ENCODE measurements around the gene EGFL7. TPM values are rescaled to one million over a fixed set of nuclear protein-coding genes. Genes with fewer than 3 reads are reported as not detected.
A peak's percentile ranks its signal among the peaks of the same experiment; 100 is the strongest.
"Not testable (repeated sequence)": the region's sequence is repeated elsewhere in the genome, so short reads cannot be mapped to it uniquely, and the experiment has no call there.

The EGFL7 gene
- total RNA-seq, 6 experiments from 2014 or later: 26.7 to 54.2 (median 45.8) TPM

DNA sequence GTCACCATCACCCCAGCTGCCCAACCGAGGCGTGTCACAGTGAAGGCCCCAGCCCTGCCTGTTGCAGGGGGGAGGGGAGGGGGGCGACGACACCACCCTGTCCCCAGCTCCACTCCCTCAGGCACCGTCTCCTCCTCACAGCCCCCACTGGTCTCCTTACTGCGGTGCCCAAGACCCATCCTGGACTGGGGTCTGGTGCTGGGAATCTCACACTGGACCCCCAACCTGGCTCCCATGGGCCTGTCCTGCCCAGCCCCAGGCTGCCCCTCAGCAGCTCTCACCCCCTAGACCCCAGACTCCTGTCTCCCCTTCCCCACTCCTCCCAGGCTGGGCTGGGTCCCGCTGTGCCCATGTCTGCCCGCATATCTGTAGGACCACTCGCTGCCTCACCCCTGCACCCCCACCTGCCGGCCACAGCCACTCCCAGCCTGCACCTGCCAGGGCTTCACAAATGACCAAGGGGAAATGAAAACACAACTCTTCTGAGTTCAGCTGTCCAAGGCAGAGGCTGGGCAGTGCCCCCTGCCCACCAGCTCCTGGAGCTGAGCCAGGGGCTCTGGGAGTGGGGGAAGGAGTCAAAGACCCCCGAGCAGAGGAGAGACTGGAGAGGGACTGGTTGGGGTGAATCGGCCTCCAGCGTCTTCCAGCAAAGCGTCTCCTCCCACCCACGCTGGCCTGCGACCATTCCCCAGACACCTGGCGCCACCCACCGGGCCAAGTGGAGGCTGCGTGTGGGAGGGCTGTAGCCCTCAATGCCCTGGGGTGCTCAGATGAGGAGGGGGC is 32.6 kb upstream of the EGFL7 start:
- ATAC-seq (peak; percentile 9 to 47 (median 40)), DNase-seq (peak; percentile 77 to 79 (median 77))
- peaks cover 0 to 45% (median 12%) of the 10 kb centered on the region in 4 donors for H3K4me1 ChIP-seq
- H3K4me3 ChIP-seq: no peak overlapping the region
- no peaks in the 10 kb centered on the region for H3K27me3 ChIP-seq
- no peaks in the 10 kb centered on the region for H3K36me3 ChIP-seq
- no peaks in the 10 kb centered on the region for H3K9me3 ChIP-seq
- WGBS (ENCODE audit: insufficient coverage, low coverage, low lambda C conversion rate, missing lambda C conversion rate): 9% methylated on average over 6 of the region's 19 CpGs
- intact Hi-C loops (cut with DNase I): loop anchor here (2.0 to 10.0 kb wide), 3 partner anchors 85 to 143 kb away; partner anchors contain the start of gene NOTCH1 (in 1 of the 2)
- TF ChIP-seq, protein P1, sequence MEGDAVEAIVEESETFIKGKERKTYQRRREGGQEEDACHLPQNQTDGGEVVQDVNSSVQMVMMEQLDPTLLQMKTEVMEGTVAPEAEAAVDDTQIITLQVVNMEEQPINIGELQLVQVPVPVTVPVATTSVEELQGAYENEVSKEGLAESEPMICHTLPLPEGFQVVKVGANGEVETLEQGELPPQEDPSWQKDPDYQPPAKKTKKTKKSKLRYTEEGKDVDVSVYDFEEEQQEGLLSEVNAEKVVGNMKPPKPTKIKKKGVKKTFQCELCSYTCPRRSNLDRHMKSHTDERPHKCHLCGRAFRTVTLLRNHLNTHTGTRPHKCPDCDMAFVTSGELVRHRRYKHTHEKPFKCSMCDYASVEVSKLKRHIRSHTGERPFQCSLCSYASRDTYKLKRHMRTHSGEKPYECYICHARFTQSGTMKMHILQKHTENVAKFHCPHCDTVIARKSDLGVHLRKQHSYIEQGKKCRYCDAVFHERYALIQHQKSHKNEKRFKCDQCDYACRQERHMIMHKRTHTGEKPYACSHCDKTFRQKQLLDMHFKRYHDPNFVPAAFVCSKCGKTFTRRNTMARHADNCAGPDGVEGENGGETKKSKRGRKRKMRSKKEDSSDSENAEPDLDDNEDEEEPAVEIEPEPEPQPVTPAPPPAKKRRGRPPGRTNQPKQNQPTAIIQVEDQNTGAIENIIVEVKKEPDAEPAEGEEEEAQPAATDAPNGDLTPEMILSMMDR (IDR thresholded peaks at IDR 0.05): peak; percentile 52 to 73 (median 70)
- TF ChIP-seq POLR2A (IDR thresholded peaks at IDR 0.05): no peak
- no peak overlapping the region for H3K27ac ChIP-seq

DNA sequence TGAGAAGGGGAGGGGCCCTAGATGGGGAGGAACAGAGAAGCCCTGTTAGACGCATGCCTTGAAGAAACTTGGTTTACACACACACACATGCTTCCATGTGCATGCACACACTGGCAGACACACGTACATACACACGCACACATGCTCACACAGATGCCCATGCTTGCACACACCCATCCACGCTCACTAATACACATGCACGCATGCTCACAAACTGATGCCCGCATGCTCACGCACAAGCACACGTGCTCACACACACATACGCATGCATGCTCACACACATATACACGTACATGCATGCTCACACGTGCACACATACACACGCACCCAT is 32.1 kb upstream of the EGFL7 start:
- intact Hi-C loops (cut with DNase I): loop anchor here in 1 of 2 donors (2.0 kb wide), 1 partner anchor 140 kb away; no protein-coding TSS in a partner anchor
- no peak overlapping the region for H3K4me3 ChIP-seq
- TF ChIP-seq POLR2A (IDR thresholded peaks at IDR 0.05): no peak
- TF ChIP-seq, protein P1 (IDR thresholded peaks at IDR 0.05): no peak
- no peaks in the 10 kb centered on the region for H3K36me3 ChIP-seq
- peaks cover 0 to 40% (median 9%) of the 10 kb centered on the region in 4 donors for H3K4me1 ChIP-seq
- no peaks in the 10 kb centered on the region for H3K9me3 ChIP-seq
- no peak overlapping the region for H3K27ac ChIP-seq
- ATAC-seq (no peak), DNase-seq (no peak)
- WGBS (ENCODE audit: insufficient coverage, low coverage, low lambda C conversion rate, missing lambda C conversion rate): 49% methylated on average over 8 of the region's 12 CpGs
- H3K27me3 ChIP-seq: no peaks in the 10 kb centered on the region

DNA sequence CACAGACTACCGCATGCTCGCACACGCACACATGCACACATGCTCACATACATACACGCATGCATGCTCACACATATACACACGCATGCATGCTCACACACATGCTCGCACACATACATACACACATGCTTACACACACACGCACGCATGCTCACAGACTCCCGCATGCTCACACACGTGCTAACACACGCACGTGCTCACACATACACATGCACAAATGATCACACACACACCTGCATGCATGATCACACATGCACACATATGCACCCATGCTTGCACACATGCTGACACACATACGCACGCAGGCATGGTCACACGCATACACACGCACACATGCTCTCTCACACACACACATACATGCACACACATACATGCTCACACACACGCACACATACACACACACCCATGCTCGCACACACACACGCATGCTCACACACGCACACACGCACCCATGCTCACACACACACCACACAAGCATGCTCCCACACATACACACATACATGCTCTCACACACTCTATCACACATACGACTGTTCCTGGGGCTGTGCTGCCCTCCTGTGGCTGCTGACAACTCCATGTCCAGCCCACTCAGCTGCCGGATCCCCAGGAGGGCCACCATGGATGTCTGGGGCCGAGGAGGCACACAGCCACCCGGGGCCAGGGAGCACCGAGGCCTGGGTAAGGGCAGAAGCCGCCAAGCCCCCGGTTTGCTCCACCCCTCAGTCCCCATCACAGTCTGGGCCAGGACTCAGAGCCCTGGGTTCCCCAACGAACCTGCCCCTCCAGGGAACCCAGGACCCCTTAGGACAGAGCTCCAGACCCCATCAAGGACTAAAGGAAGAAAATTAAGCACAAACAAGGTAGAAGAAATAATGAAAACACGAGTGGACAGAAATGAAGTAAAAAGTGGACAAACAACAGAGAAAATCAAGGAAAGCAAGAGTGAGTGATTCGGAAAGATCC is 31.4 kb upstream of the EGFL7 start:
- 40% methylated on average over 31 of the region's 31 CpGs for WGBS (ENCODE audit: insufficient coverage, low coverage, low lambda C conversion rate, missing lambda C conversion rate)
- DNase-seq (peak; percentile 81 to 83 (median 82)), ATAC-seq (peak; percentile 63 to 77 (median 70))
- H3K9me3 ChIP-seq: no peaks in the 10 kb centered on the region
- H3K4me3 ChIP-seq: no peak overlapping the region
- intact Hi-C loops (cut with DNase I): loop anchor here in 1 of 2 donors (2.0 kb wide), 1 partner anchor 141 kb away; no protein-coding TSS in a partner anchor
- TF ChIP-seq, protein P1 (IDR thresholded peaks at IDR 0.05): peak; percentile 78 to 92 (median 86)
- no peak for TF ChIP-seq POLR2A (IDR thresholded peaks at IDR 0.05)
- no peak overlapping the region for H3K27ac ChIP-seq
- no peaks in the 10 kb centered on the region for H3K36me3 ChIP-seq
- H3K4me1 ChIP-seq: peaks cover 0 to 33% (median 6%) of the 10 kb centered on the region in 4 donors
- no peaks in the 10 kb centered on the region for H3K27me3 ChIP-seq

DNA sequence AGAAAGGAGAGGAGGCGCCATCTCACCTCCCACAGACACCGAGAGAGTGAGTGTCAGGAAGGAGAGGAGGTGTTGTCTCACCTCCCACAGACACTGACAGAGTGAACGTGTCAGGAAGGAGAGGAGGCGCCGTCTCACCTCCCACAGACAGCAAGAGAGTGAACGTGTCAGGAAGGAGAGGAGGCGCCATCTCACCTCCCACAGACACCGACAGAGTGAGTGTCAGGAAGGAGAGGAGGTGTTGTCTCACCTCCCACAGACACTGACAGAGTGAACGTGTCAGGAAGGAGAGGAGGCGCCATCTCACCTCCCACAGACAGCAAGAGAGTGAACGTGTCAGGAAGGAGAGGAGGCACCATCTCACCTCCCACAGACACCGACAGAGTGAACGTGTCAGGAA is 30.6 kb upstream of the EGFL7 start:
- H3K4me1 ChIP-seq: peaks cover 0 to 25% (median 4%) of the 10 kb centered on the region in 4 donors
- H3K27me3 ChIP-seq; H3K9me3 ChIP-seq; H3K27ac ChIP-seq; intact Hi-C loops (cut with DNase I); DNase-seq; H3K4me3 ChIP-seq; ATAC-seq; H3K36me3 ChIP-seq: not testable (repeated sequence)
- 42% methylated on average over 9 of the region's 13 CpGs for WGBS (ENCODE audit: insufficient coverage, low coverage, low lambda C conversion rate, missing lambda C conversion rate)

DNA sequence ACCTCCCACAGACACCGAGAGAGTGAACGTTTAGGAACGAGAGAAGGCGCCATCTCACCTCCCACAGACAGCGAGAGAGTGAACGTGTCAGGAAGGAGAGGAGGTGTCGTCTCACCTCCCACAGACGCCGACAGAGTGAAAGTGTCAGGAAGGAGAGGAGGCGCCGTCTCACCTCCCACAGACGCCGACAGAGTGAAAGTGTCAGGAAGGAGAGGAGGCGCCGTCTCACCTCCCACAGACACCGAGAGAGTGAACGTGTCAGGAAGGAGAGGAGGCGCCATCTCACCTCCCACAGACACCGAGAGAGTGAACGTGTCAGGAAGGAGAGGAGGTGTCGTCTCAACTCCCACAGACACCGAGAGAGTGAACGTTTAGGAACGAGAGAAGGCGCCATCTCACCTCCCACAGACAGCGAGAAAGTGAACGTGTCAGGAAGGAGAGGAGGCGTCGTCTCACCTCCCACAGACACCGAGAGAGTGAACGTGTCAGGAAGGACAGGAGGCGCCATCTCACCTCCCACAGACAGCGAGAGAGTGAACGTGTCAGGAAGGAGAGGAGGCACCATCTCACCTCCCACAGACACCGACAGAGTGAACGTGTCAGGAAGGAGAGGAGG is 30.1 kb upstream of the EGFL7 start:
- H3K27me3 ChIP-seq; ATAC-seq; intact Hi-C loops (cut with DNase I); DNase-seq; H3K27ac ChIP-seq; H3K36me3 ChIP-seq; H3K9me3 ChIP-seq; H3K4me3 ChIP-seq: not testable (repeated sequence)
- peaks cover 0 to 20% (median 4%) of the 10 kb centered on the region in 4 donors for H3K4me1 ChIP-seq
- 60% methylated on average over 27 of the region's 36 CpGs for WGBS (ENCODE audit: insufficient coverage, low coverage, low lambda C conversion rate, missing lambda C conversion rate)

Data from right lobe of liver (tissue), 6 donors.